Thyroid gland (tissue), 4 donors: ENCODE results near the gene RAB1B.

Source experiments
- POLR2A ChIP-seq, 2 donors: fragments of 450-650 bp; IDR thresholded peaks; one replicate each; pipeline ENCODE4 v1.6.1; 2017; ENCODE audit warnings: antibody characterized with exemption in 2 of 2, mild to moderate bottlenecking in 2 of 2, moderate library complexity in 1 of 2
- TF ChIP-seq, protein P1 (sequence below), 6 experiments: fragments of 200-600 bp in 3 of 6; fragments of 450-650 bp in 3 of 6; sonication (generic) in 3 of 6; IDR thresholded peaks; one replicate each; pipeline ENCODE4 v1.5.1; 2016 to 2019; ENCODE audit warnings: antibody characterized with exemption in 6 of 6, mild to moderate bottlenecking in 2 of 6, inconsistent platforms in 1 of 6, moderate library complexity in 1 of 6

DNA sequence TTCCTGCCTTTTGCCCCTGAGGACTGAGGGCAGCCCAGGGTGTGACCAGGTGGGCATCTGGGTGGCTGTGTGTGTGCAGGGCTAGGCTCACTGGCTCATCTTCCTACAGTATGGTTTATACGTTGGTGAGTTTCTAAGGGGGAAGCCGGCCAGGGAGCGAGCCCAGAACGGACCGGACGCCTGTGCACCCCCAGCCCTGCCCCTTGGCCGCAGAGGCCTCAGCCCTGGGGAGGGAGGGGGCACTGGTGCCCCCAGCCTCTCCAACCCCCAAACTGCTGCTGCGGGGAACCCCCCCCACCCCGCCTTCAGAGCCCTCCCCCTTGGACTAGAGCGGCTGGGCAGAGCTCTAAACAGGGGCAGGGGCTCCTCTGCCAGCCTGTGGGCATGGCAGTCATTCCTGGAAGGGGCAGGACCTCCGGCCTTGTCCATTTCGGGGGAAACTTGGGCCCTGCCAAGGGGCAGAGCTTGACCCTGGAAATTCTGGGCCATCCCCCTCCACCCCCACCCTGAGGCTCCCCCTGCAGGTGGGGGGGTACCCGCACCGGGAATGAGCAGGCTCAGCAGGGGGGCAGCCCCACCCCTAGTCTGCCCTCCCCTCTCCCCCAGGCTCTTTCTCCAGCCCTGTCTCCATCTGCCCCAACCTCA lies 15.1 kb downstream of the RAB1B start:
- TF ChIP-seq, protein P1, sequence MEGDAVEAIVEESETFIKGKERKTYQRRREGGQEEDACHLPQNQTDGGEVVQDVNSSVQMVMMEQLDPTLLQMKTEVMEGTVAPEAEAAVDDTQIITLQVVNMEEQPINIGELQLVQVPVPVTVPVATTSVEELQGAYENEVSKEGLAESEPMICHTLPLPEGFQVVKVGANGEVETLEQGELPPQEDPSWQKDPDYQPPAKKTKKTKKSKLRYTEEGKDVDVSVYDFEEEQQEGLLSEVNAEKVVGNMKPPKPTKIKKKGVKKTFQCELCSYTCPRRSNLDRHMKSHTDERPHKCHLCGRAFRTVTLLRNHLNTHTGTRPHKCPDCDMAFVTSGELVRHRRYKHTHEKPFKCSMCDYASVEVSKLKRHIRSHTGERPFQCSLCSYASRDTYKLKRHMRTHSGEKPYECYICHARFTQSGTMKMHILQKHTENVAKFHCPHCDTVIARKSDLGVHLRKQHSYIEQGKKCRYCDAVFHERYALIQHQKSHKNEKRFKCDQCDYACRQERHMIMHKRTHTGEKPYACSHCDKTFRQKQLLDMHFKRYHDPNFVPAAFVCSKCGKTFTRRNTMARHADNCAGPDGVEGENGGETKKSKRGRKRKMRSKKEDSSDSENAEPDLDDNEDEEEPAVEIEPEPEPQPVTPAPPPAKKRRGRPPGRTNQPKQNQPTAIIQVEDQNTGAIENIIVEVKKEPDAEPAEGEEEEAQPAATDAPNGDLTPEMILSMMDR (IDR thresholded peaks at IDR 0.05): no peak
- no peak for TF ChIP-seq POLR2A (IDR thresholded peaks at IDR 0.05)
